HG03565 (cell line): ENCODE results near the gene SLC4A8.
"Not testable (repeated sequence)": the region's sequence is repeated elsewhere in the genome, so short reads cannot be mapped to it uniquely, and the experiment has no call there.

Experiments used
- ATAC-seq: cut with Tn5 transposase; IDR thresholded peaks from one replicate; pipeline ENCODE4 v1.9.1; 2021; ENCODE audit warnings: mild to moderate bottlenecking, moderate library complexity; ENCODE audit not compliant: unreplicated experiment

SLC4A8 gene

GRCh38 chr12:51472984-51473383 is 48.4 kb downstream of the SLC4A8 start:
- ATAC-seq: no peak

GRCh38 chr12:51473947-51474346 is 49.3 kb downstream of the SLC4A8 start:
- ATAC-seq: no peak

- ATAC-seq: no peak
These were observed 50.9 kb downstream of the SLC4A8 start for GRCh38 chr12:51475543-51475942.

- no peak for ATAC-seq
These were observed 56.3 kb downstream of the SLC4A8 start for GRCh38 chr12:51480978-51481377.

- ATAC-seq: no peak
These were observed 58.5 kb downstream of the SLC4A8 start for GRCh38 chr12:51482929-51483697.

- no peak for ATAC-seq
These were observed 59.5 kb downstream of the SLC4A8 start for GRCh38 chr12:51484119-51484518.

- no peak for ATAC-seq
These were observed 63.6 kb downstream of the SLC4A8 start for GRCh38 chr12:51488281-51488680.

- no peak for ATAC-seq
These were observed 68.7 kb downstream of the SLC4A8 start for GRCh38 chr12:51493281-51493680.

- ATAC-seq: no peak
These were observed 72.3 kb downstream of the SLC4A8 start for GRCh38 chr12:51496895-51497294.

GRCh38 chr12:51504851-51505250 is 80.2 kb downstream of the SLC4A8 start:
- no peak for ATAC-seq

- no peak for ATAC-seq
These were observed 80.9 kb downstream of the SLC4A8 start for GRCh38 chr12:51505360-51506105.

- no peak for ATAC-seq
These were observed 82.5 kb downstream of the SLC4A8 start for GRCh38 chr12:51507178-51507577.

GRCh38 chr12:51508285-51508684 is 83.7 kb downstream of the SLC4A8 start:
- no peak for ATAC-seq

- no peak for ATAC-seq
These were observed 87.1 kb downstream of the SLC4A8 start for GRCh38 chr12:51511546-51512260.

GRCh38 chr12:51512438-51512837 is 87.8 kb downstream of the SLC4A8 start:
- no peak for ATAC-seq

- not testable (repeated sequence) for ATAC-seq
These were observed 90.4 kb downstream of the SLC4A8 start for GRCh38 chr12:51515037-51515436.

- ATAC-seq: no peak
These were observed 92.7 kb downstream of the SLC4A8 start for GRCh38 chr12:51517316-51517715.

GRCh38 chr12:51517800-51518199 is 93.2 kb downstream of the SLC4A8 start:
- ATAC-seq: no peak

- no peak for ATAC-seq
These were observed 95.1 kb downstream of the SLC4A8 start for GRCh38 chr12:51519755-51520154.

GRCh38 chr12:51520576-51521325 is 96.1 kb downstream of the SLC4A8 start:
- no peak for ATAC-seq
